ENCODE measurements around the gene FGF12.

DNA sequence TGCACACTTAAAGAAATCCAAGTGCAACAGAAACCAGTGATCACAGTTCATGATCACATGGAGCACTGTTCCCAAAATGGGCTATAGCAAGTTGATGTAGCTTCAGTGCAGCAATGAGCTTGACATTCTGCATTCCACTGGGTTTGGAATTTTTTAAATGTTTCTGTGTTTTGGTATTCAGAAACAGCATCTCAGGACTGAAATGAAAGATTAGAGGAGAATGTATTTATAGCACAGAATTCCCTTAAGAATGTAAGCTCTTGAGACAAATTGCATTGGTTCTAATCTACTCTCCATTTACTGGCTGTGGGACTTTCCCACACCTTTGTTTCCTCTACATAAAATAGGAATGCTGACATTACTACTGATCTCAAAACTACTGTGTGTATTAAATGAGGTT is 162.7 kb downstream of the FGF12 start:
- TF ChIP-seq CTCF (IDR thresholded peaks at IDR 0.05; ENCODE audit: insufficient read depth, low read length, poor library complexity, severe bottlenecking) (no peak), EZH2phosphoT487 (conservative IDR thresholded peaks at IDR 0.05; ENCODE audit: low read length) (no peak)

Data from SU-DHL-6 (cell line).